ENCODE results near the gene NAA16. TPM values are rescaled to one million over a fixed set of nuclear protein-coding genes. Genes with fewer than 3 reads are reported as not detected.

The NAA16 gene
- total and polyA plus RNA-seq, 4 donors, result 5.0 to 65.6 (median 16.4) TPM

- TF ChIP-seq CTCF (IDR thresholded peaks at IDR 0.05; ENCODE audit: control extremely low read depth, extremely low read depth), result no peak
- DNase-seq, result no peak
- Histone ChIP-seq H3K9me3 (ENCODE audit: control insufficient read depth in 4 of 4, insufficient read depth in 3 of 4, low read length in 3 of 4) (no peaks in the 10 kb centered on the region), H3K9ac (ENCODE audit: insufficient read depth in 1 of 2, low read length in 2 of 2) (no peak overlapping the region), H3K27ac (ENCODE audit: low read depth in 1 of 2, low read length in 1 of 2) (no peak overlapping the region), H3K4me1 (ENCODE audit: control insufficient read depth in 5 of 5, insufficient read depth in 5 of 5, low read length in 5 of 5) (no peaks in the 10 kb centered on the region), H3K4me3 (no peak overlapping the region), H3K27me3 (ENCODE audit: control insufficient read depth in 3 of 3, insufficient read depth in 3 of 3, low read length in 2 of 3) (no peaks in the 10 kb centered on the region), H3K36me3 (ENCODE audit: control insufficient read depth in 4 of 4, insufficient read depth in 4 of 4, low read length in 4 of 4) (no peaks in the 10 kb centered on the region)
- 89 to 92% methylated on average over 14 of the region's 14 CpGs for WGBS, 2 donors
- no peak for ATAC-seq (ENCODE audit: insufficient read depth, low FRiP score)
These were observed 91.8 kb downstream of the NAA16 start for GRCh38 chr13:41402691-41403511.

GRCh38 chr13:41403983-41404382 lies 92.9 kb downstream of the NAA16 start:
- no peaks in the 10 kb centered on the region for H3K36me3 ChIP-seq (ENCODE audit: control insufficient read depth in 4 of 4, insufficient read depth in 4 of 4, low read length in 4 of 4)

GRCh38 chr13:41405367-41405766 lies 94.3 kb downstream of the NAA16 start:
- ATAC-seq (ENCODE audit: insufficient read depth, low FRiP score), result no peak
- no peak overlapping the region for H3K9ac ChIP-seq (ENCODE audit: insufficient read depth in 1 of 2, low read length in 2 of 2)
- TF ChIP-seq CTCF (IDR thresholded peaks at IDR 0.05; ENCODE audit: control extremely low read depth, extremely low read depth), result no peak

More at GRCh38 chr13:41403983-41404382, 92.9 kb downstream of the NAA16 start:
- Histone ChIP-seq H3K4me3 (no peak overlapping the region), H3K27ac (ENCODE audit: low read depth in 1 of 2, low read length in 1 of 2) (no peak overlapping the region), H3K9ac (ENCODE audit: insufficient read depth in 1 of 2, low read length in 2 of 2) (no peak overlapping the region), H3K4me1 (ENCODE audit: control insufficient read depth in 5 of 5, insufficient read depth in 5 of 5, low read length in 5 of 5) (no peaks in the 10 kb centered on the region), H3K9me3 (ENCODE audit: control insufficient read depth in 4 of 4, insufficient read depth in 3 of 4, low read length in 3 of 4) (no peaks in the 10 kb centered on the region), H3K27me3 (ENCODE audit: control insufficient read depth in 3 of 3, insufficient read depth in 3 of 3, low read length in 2 of 3) (no peaks in the 10 kb centered on the region)
- DNase-seq, result no peak
- WGBS, 2 donors, result 72 to 99% methylated on average over 4 of the region's 4 CpGs
- ATAC-seq (ENCODE audit: insufficient read depth, low FRiP score), result no peak
- no peak for TF ChIP-seq CTCF (IDR thresholded peaks at IDR 0.05; ENCODE audit: control extremely low read depth, extremely low read depth)

More at GRCh38 chr13:41405367-41405766, 94.3 kb downstream of the NAA16 start:
- no peak for DNase-seq
- no peaks in the 10 kb centered on the region for H3K27me3 ChIP-seq (ENCODE audit: control insufficient read depth in 3 of 3, insufficient read depth in 3 of 3, low read length in 2 of 3)
- no peaks in the 10 kb centered on the region for H3K4me1 ChIP-seq (ENCODE audit: control insufficient read depth in 5 of 5, insufficient read depth in 5 of 5, low read length in 5 of 5)
- no peaks in the 10 kb centered on the region for H3K36me3 ChIP-seq (ENCODE audit: control insufficient read depth in 4 of 4, insufficient read depth in 4 of 4, low read length in 4 of 4)
- H3K27ac ChIP-seq (ENCODE audit: low read depth in 1 of 2, low read length in 1 of 2), result no peak overlapping the region
- no peaks in the 10 kb centered on the region for H3K9me3 ChIP-seq (ENCODE audit: control insufficient read depth in 4 of 4, insufficient read depth in 3 of 4, low read length in 3 of 4)
- WGBS, 2 donors, result 75 to 92% methylated on average over 2 of the region's 2 CpGs
- no peak overlapping the region for H3K4me3 ChIP-seq

Measured in lung (tissue), 12 donors.